Right lobe of liver (tissue), 6 donors: ENCODE measurements around the gene SLC38A3. TPM values are rescaled to one million over a fixed set of nuclear protein-coding genes. Genes with fewer than 3 reads are reported as not detected.

Experiments
- ATAC-seq, 4 donors: fragments of 200-7000 bp; cut with Tn5 transposase; one replicate each; pipeline ENCODE4 v1.9.1; 2020; ENCODE audit warnings: mild to moderate bottlenecking in 4 of 4, moderate library complexity in 4 of 4
- DNase-seq, 3 donors: peaks; one replicate each; pipeline ENCODE4 v3.0.0-alpha.2; 2020
- H3K27ac ChIP-seq, 3 donors: fragments of 200-600 bp; one replicate each; pipeline ENCODE4 v1.8.0; 2022
- H3K27me3 ChIP-seq, 2 donors: fragments of 200-600 bp; one replicate each; pipeline ENCODE4 v1.8.0; 2022
- H3K36me3 ChIP-seq, 4 donors: fragments of 200-600 bp; sonication (generic) in 1 of 4; one replicate each; pipeline versions ENCODE4 v1.5.1 to v1.8.0; 2017 to 2022; ENCODE audit warnings: control low read depth in 1 of 4
- H3K4me1 ChIP-seq, 4 donors: fragments of 200-600 bp; sonication (generic) in 1 of 4; one replicate each; pipeline versions ENCODE4 v1.5.1 to v1.8.0; 2017 to 2022; ENCODE audit warnings: control low read depth in 1 of 4
- H3K4me3 ChIP-seq, 3 donors: fragments of 200-600 bp; one replicate each; pipeline ENCODE4 v1.8.0; 2022
- H3K9me3 ChIP-seq, 4 donors: fragments of 200-600 bp; sonication (generic) in 1 of 4; one replicate each; pipeline versions ENCODE4 v1.5.1 to v1.8.0; 2017 to 2022; ENCODE audit warnings: control low read depth in 1 of 4
- POLR2A ChIP-seq: fragments of 450-650 bp; IDR thresholded peaks from one replicate; pipeline ENCODE4 v1.6.1; 2017; ENCODE audit warnings: antibody characterized with exemption, mild to moderate bottlenecking
- WGBS: methylation state at CpG from one replicate; pipeline ENCODE4 v1.1.6; 2018; ENCODE audit warnings: low coverage, low lambda C conversion rate; ENCODE audit not compliant: insufficient coverage; ENCODE audit errors: missing lambda C conversion rate; 5-methylcytosine and 5-hydroxymethylcytosine counted together
- intact Hi-C, 2 donors: fragments of 100-400 bp; cut with DNase I; formaldehyde crosslinking; loops; one replicate each; pipeline versions ENCODE4 v1.11.2 to v1.14.1; 2022
- total RNA-seq, 6 experiments: library from RNA; depleted of rRNA in 2 of 6; stranded (reverse); fragments of >200 nt in 2 of 6; fragmentation: NEBNext Ultra II Directional in 3 of 6; extraction: Animal tissue kit (Norgen Biotek cat#: 25700) in 3 of 6; gene quantifications; one replicate each; pipeline versions ENCODE4 v1.1.0 to v1.2.4, GENCODE V29; 2016 to 2023
- TF ChIP-seq, protein P1 (sequence below), 4 donors: fragments of 200-600 bp in 3 of 4; fragments of 450-650 bp in 1 of 4; IDR thresholded peaks; one replicate each; pipeline versions ENCODE4 v1.5.1 to v1.8.0; 2016 to 2022; ENCODE audit warnings: antibody characterized with exemption in 4 of 4, mild to moderate bottlenecking in 2 of 4
- donor health status: DM: no; HTN: yes; CAD: no.
- donor health status: DM: no; HTN: no; CAD: no.
- donor health status: DM: no; HTN: no; CAD: no.
- donor health status: DM: no; HTN: yes; CAD: no.
- donor health status: DM: no; HTN: yes; CAD: no.

The SLC38A3 gene
- total RNA-seq, 6 experiments from 2014 or later: 77.7 to 311 (median 190) TPM

DNA sequence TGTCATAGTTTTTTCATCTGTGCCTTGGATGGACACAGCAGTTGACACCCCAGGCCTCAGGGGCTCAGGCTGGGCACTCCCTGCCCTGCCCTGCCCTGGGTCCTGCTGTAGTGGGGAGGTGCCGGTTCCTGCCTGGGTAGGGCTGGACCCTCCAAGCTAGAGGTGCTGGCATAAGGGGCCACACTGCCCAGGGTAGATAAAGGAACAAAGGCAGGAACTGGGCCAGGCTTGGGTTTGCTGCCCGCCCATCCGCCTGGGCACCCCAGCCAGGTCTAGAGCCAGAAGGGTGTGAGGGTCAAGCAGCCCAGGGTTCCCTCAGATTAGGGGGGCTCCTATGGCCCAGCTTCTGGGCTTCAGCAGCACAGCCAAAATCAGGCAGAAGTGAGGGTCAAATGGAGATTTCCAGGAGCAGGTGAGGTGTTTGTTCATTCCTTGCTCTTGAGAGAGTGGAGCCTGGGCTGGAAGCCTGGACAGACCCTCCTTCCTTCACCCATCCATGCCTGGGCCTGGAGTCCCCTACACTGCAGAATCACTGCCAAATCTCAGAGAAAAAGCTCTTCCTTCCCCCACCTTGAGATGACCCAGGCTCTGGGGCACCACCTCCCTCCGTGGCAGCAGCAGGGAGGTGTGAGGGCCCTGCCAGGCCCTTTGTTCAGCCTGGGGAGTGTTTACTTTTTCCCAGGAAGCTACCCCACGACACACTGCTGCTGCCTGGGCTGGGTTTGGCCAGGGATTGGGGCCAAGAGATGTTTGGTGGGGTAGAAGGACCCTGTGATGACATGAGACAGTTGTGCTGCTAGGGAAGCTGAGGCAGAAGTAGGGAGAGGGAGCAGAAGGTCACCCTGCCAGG, 42.8 kb upstream of the SLC38A3 start:
- ATAC-seq: no peak
- Histone ChIP-seq H3K9me3 (no peaks in the 10 kb centered on the region), H3K4me3 (no peak overlapping the region), H3K27me3 (no peaks in the 10 kb centered on the region), H3K4me1 (peaks cover 0 to 22% (median 2%) of the 10 kb centered on the region in 4 donors), H3K36me3 (no peaks in the 10 kb centered on the region), H3K27ac (no peak overlapping the region)
- no peak for DNase-seq
- TF ChIP-seq, protein P1, sequence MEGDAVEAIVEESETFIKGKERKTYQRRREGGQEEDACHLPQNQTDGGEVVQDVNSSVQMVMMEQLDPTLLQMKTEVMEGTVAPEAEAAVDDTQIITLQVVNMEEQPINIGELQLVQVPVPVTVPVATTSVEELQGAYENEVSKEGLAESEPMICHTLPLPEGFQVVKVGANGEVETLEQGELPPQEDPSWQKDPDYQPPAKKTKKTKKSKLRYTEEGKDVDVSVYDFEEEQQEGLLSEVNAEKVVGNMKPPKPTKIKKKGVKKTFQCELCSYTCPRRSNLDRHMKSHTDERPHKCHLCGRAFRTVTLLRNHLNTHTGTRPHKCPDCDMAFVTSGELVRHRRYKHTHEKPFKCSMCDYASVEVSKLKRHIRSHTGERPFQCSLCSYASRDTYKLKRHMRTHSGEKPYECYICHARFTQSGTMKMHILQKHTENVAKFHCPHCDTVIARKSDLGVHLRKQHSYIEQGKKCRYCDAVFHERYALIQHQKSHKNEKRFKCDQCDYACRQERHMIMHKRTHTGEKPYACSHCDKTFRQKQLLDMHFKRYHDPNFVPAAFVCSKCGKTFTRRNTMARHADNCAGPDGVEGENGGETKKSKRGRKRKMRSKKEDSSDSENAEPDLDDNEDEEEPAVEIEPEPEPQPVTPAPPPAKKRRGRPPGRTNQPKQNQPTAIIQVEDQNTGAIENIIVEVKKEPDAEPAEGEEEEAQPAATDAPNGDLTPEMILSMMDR (IDR thresholded peaks at IDR 0.05): no peak
- no peak for TF ChIP-seq POLR2A
- 20% methylated on average over 1 of the region's 5 CpGs for WGBS
- intact Hi-C loops: no loop called here

DNA sequence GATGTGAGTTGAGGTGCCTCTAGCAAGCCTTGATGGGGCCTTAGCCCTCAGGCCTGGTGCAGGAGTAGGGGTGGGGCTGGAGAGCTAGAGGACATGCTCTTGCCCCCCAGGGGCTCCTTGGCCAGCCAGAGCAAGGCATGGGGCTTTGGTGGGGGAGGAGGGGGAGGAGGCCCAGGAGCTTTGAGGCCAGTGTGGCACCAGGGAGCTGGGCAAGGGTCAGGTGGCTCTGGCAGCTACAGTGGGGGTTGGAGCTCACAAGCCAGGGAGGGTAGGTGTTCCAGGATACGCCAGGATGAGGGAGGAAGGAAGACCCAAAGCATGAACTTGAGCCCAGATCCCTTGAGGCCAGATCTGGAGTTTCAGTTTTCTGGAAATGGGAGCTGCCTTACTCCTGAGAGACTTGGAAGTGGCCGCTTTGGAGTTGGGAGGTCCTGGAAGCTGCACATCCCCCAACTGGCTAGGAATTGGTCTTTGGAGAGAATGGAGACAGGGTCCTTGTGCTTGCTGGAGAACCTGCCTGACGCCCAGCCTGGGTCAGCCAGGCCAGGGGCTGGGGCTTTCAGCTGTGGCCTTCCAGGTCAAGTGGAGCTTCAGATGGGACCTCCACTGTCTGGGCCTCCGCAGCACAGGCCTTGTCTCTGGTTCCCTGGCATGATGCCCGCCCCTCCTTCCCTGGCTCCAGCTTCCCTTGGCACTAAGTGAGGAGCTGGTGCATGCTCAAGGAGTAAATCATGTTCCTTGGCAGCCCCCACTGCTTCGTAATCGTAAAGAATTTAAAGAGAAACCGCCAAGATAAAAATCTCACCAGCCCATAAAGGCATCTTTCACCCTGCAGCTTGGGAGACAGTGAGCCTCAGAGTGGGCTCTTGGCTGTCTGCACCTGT, 41.3 kb upstream of the SLC38A3 start:
- no peaks in the 10 kb centered on the region for H3K9me3 ChIP-seq
- intact Hi-C loops: no loop called here
- WGBS: 56% methylated on average over 3 of the region's 8 CpGs
- DNase-seq: no peak
- H3K27ac ChIP-seq: peak overlapping the region in 1 of 3 donors; percentile 13
- TF ChIP-seq, protein P1 (IDR thresholded peaks at IDR 0.05): no peak
- TF ChIP-seq POLR2A: no peak
- no peaks in the 10 kb centered on the region for H3K27me3 ChIP-seq
- peaks cover 0 to 22% (median 2%) of the 10 kb centered on the region in 4 donors for H3K4me1 ChIP-seq
- no peak overlapping the region for H3K4me3 ChIP-seq
- peak; percentile 5 to 47 (median 20) for ATAC-seq
- no peaks in the 10 kb centered on the region for H3K36me3 ChIP-seq

DNA sequence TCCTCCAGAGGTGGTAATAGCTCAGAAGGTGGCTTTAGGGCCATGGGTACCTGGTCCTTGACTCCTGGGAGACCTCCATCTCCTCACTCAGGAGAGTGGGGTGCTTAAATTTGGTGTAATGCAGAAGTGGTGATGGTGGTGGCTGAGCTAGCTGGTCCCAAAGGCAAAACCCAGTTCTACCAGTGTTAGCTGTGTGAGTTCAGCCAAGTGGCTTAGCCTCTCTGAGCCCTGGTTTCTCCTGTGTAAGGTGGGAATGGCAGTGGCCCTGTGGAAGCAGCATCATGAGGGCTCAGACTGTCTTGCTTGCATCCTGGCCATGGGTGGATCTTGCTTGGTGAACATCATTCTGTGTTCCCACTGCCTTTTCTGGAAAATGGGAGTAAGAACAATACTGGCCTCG, 40.6 kb upstream of the SLC38A3 start:
- TF ChIP-seq, protein P1 (IDR thresholded peaks at IDR 0.05): no peak
- no peak for TF ChIP-seq POLR2A
- WGBS: 71% methylated on average over 1 of the region's 1 CpG
- DNase-seq (no peak), ATAC-seq (no peak)
- Histone ChIP-seq H3K4me3 (no peak overlapping the region), H3K27ac (no peak overlapping the region), H3K9me3 (no peaks in the 10 kb centered on the region), H3K27me3 (no peaks in the 10 kb centered on the region), H3K4me1 (peaks cover 0 to 22% (median 2%) of the 10 kb centered on the region in 4 donors), H3K36me3 (no peaks in the 10 kb centered on the region)
- intact Hi-C loops: no loop called here

DNA sequence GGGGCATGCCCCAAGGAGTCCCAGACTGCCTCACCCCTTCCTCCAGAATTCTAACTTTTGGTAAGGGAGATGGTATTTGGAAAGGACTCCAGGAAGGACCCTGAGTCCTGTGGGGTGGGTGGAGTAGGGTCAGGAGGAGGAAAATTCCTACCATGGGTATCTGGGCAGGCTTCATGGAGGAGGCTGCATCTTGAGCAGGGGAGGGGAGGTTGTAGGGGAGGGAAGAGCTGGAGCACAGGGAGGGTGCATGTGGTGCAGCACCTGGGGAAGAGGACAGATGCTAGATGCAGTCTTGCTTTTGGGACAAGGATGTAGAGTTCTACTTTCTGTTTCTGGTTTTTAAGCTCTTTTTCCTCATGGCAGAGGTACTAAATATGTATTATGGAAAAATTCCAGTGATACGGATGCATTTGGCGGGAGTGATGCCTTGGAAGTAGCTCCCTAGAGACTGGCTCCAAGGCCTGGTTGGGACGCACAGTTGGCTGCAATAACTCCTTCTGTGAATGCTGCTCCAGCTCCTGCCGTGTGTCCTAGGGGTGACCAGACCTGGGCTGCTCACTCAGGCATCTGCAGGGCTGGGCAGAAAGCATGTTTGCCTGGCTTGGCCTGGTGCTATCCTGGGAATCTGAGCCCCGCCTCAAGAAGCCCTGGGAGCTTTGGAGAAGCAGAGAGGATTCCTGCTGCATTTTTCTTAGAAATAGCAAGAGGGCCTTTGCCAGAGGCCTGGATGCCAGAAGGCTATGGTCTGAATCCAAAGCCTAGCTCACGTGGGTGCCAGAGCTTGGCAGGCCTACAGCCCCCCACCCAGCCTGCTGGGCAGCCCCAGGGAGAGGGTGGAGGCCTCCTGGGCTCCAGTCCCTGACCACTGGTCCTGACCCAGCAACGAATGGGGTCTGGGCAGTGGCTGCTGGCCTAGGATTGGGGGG, 39.8 kb upstream of the SLC38A3 start:
- no peak overlapping the region for H3K27ac ChIP-seq
- no peak for DNase-seq
- TF ChIP-seq, protein P1 (IDR thresholded peaks at IDR 0.05): no peak
- TF ChIP-seq POLR2A: no peak

More for the DNA sequence above, 39.8 kb upstream of the SLC38A3 start:
- no peaks in the 10 kb centered on the region for H3K36me3 ChIP-seq
- peak in 2 of 4 donors; percentile 2 to 28 for ATAC-seq
- intact Hi-C loops: no loop called here
- H3K27me3 ChIP-seq: no peaks in the 10 kb centered on the region
- 33% methylated on average over 1 of the region's 7 CpGs for WGBS
- H3K9me3 ChIP-seq: no peaks in the 10 kb centered on the region
- H3K4me1 ChIP-seq: peaks cover 0 to 22% (median 2%) of the 10 kb centered on the region in 4 donors
- H3K4me3 ChIP-seq: no peak overlapping the region
